ENCODE results near the gene MALRD1. TPM values are rescaled to one million over a fixed set of nuclear protein-coding genes. Genes with fewer than 3 reads are reported as not detected.

The MALRD1 gene
- total RNA-seq, 2 experiments from 2014 or later, result not detected

DNA sequence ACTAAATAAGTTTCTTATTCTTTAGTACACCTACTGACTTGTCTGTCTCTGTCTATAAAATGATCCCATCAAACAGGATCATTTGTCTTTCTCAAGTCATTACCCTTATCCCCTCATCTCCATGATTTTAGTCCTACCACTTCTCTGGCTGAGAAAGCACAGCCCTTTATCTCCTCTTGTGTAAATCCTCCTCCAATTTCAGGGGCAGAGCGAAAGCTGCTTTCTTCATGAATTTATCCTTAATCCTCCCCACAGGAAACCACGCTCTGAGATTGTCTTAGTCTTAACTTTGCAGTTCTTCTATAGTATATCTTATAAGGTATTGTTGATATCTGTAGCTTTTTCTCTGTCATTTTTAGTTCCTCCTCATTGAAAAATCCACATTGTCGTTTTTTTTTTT lies 528.0 kb downstream of the MALRD1 start:
- H3K4me1 ChIP-seq (ENCODE audit: insufficient read depth, low read length), result no peaks in the 10 kb centered on the region
- Mint-ChIP-seq H3K27me3 (no peaks in the 10 kb centered on the region), H3K36me3 (ENCODE audit: low read depth) (no peaks in the 10 kb centered on the region), H3K9me3 (peaks cover 4% of the 10 kb centered on the region), H3K4me3 (no peak overlapping the region), H3K4me1 (ENCODE audit: low read depth) (no peaks in the 10 kb centered on the region), H3K27ac (no peak overlapping the region)
- H3K27me3 ChIP-seq (ENCODE audit: control insufficient read depth in 1 of 2, insufficient read depth in 2 of 2, low read length in 2 of 2), result no peaks in the 10 kb centered on the region
- no peak overlapping the region for H3K27ac ChIP-seq (ENCODE audit: low read depth in 1 of 2, low read length in 2 of 2)
- ChIA-PET POLR2A (no interaction called here), CTCF (no interaction called here)
- TF ChIP-seq, protein P1, sequence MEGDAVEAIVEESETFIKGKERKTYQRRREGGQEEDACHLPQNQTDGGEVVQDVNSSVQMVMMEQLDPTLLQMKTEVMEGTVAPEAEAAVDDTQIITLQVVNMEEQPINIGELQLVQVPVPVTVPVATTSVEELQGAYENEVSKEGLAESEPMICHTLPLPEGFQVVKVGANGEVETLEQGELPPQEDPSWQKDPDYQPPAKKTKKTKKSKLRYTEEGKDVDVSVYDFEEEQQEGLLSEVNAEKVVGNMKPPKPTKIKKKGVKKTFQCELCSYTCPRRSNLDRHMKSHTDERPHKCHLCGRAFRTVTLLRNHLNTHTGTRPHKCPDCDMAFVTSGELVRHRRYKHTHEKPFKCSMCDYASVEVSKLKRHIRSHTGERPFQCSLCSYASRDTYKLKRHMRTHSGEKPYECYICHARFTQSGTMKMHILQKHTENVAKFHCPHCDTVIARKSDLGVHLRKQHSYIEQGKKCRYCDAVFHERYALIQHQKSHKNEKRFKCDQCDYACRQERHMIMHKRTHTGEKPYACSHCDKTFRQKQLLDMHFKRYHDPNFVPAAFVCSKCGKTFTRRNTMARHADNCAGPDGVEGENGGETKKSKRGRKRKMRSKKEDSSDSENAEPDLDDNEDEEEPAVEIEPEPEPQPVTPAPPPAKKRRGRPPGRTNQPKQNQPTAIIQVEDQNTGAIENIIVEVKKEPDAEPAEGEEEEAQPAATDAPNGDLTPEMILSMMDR (IDR thresholded peaks at IDR 0.05), result no peak
- H3K9me3 ChIP-seq (ENCODE audit: control insufficient read depth in 1 of 2, insufficient read depth in 1 of 2, low read length in 2 of 2), result peaks cover 0 to 3% of the 10 kb centered on the region in 2 experiments
- DNase-seq (no peak), ATAC-seq (ENCODE audit: poor library complexity) (no peak)
- H3K36me3 ChIP-seq (ENCODE audit: insufficient read depth, low read length), result no peaks in the 10 kb centered on the region
- intact Hi-C loops (cut with DNase I, micrococcal nuclease), result no loop called here
- no peak overlapping the region for H3K4me3 ChIP-seq (ENCODE audit: low read length)

DNA sequence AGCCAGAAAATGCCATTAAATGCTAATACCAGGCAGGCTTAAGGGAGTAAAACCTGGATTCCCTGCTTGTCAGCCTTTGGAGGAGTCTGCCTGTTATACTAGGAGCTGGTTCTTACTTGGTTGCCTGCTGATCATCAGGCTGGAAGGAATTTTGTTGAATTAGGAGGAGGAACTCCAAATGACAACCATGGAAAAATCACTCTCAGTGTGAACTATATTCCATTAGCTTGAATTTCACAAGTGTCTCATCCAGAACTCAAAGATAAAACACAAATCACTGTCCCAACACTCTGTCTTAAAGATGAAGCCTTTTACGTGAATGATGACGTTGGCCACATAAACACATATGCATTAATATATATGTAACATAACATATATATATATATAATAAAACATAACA lies 528.8 kb downstream of the MALRD1 start:
- intact Hi-C loops (cut with DNase I, micrococcal nuclease), result no loop called here
- H3K27me3 Mint-ChIP-seq, result no peaks in the 10 kb centered on the region

DNA sequence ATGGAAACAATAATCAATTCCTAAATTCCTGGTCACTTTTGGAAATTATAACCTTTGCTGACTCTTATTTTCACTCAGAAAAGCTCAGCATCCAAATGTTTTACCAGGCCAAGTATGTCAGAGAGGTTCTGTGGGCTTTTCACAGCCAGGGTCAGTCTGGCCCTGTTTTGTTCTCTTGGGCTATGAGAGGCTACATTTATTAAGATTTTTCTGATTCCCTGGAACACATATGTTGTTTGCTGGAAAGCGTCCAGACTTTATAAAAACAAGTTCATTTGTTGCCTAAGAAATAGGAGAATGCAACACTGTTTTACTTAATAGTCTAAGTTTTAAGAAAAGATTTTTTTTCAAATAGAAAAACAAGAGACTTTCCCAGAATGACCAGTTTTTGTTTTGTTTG lies 529.2 kb downstream of the MALRD1 start:
- Histone ChIP-seq H3K4me1 (ENCODE audit: insufficient read depth, low read length) (no peaks in the 10 kb centered on the region), H3K4me3 (ENCODE audit: low read length) (no peak overlapping the region), H3K9me3 (ENCODE audit: control insufficient read depth in 1 of 2, insufficient read depth in 1 of 2, low read length in 2 of 2) (peaks cover 0 to 3% of the 10 kb centered on the region in 2 experiments), H3K27me3 (ENCODE audit: control insufficient read depth in 1 of 2, insufficient read depth in 2 of 2, low read length in 2 of 2) (no peaks in the 10 kb centered on the region), H3K27ac (ENCODE audit: low read depth in 1 of 2, low read length in 2 of 2) (no peak overlapping the region), H3K36me3 (ENCODE audit: insufficient read depth, low read length) (no peaks in the 10 kb centered on the region)
- Mint-ChIP-seq H3K27ac (no peak overlapping the region), H3K36me3 (ENCODE audit: low read depth) (no peaks in the 10 kb centered on the region), H3K4me1 (ENCODE audit: low read depth) (no peaks in the 10 kb centered on the region), H3K4me3 (no peak overlapping the region), H3K27me3 (no peaks in the 10 kb centered on the region), H3K9me3 (peaks cover 4% of the 10 kb centered on the region)
- TF ChIP-seq, protein P1 (IDR thresholded peaks at IDR 0.05), result no peak
- CTCF ChIA-PET, result no interaction called here
- intact Hi-C loops (cut with DNase I, micrococcal nuclease), result no loop called here
- ATAC-seq (ENCODE audit: poor library complexity), result no peak
- no peak for DNase-seq
- POLR2A ChIA-PET, result no interaction called here

More for the DNA sequence above, 528.8 kb downstream of the MALRD1 start:
- ChIA-PET CTCF (no interaction called here), POLR2A (no interaction called here)
- no peaks in the 10 kb centered on the region for H3K36me3 Mint-ChIP-seq (ENCODE audit: low read depth)
- no peak overlapping the region for H3K27ac Mint-ChIP-seq
- no peaks in the 10 kb centered on the region for H3K4me1 Mint-ChIP-seq (ENCODE audit: low read depth)
- peaks cover 4% of the 10 kb centered on the region for H3K9me3 Mint-ChIP-seq
- Histone ChIP-seq H3K4me1 (ENCODE audit: insufficient read depth, low read length) (no peaks in the 10 kb centered on the region), H3K9me3 (ENCODE audit: control insufficient read depth in 1 of 2, insufficient read depth in 1 of 2, low read length in 2 of 2) (peaks cover 0 to 3% of the 10 kb centered on the region in 2 experiments), H3K27ac (ENCODE audit: low read depth in 1 of 2, low read length in 2 of 2) (no peak overlapping the region), H3K4me3 (ENCODE audit: low read length) (no peak overlapping the region), H3K27me3 (ENCODE audit: control insufficient read depth in 1 of 2, insufficient read depth in 2 of 2, low read length in 2 of 2) (no peaks in the 10 kb centered on the region), H3K36me3 (ENCODE audit: insufficient read depth, low read length) (no peaks in the 10 kb centered on the region)
- H3K4me3 Mint-ChIP-seq, result no peak overlapping the region
- TF ChIP-seq, protein P1 (IDR thresholded peaks at IDR 0.05), result no peak
- DNase-seq, result no peak
- no peak for ATAC-seq (ENCODE audit: poor library complexity)

All from CD4-positive, alpha-beta T cell (primary cell).